Retinal pigment epithelial cell (primary cell): ENCODE data around the gene RAF1.

Experiments
- DNase-seq: peaks from one replicate; pipeline ENCODE4 v3.0.0-alpha.2; 2010; ENCODE audit warnings: low read depth
- H3K4me3 ChIP-seq: 2 replicates; pipeline ENCODE4 v1.5.1; 2011; ENCODE audit warnings: mild to moderate bottlenecking, low read length, control low read depth, moderate library complexity
- TF ChIP-seq, protein P1 (sequence below): conservative IDR thresholded peaks from 2 replicates; pipeline ENCODE4 v1.5.1; 2011; ENCODE audit warnings: low read depth, low read length, control low read depth, inconsistent platforms

Gene RAF1

DNA sequence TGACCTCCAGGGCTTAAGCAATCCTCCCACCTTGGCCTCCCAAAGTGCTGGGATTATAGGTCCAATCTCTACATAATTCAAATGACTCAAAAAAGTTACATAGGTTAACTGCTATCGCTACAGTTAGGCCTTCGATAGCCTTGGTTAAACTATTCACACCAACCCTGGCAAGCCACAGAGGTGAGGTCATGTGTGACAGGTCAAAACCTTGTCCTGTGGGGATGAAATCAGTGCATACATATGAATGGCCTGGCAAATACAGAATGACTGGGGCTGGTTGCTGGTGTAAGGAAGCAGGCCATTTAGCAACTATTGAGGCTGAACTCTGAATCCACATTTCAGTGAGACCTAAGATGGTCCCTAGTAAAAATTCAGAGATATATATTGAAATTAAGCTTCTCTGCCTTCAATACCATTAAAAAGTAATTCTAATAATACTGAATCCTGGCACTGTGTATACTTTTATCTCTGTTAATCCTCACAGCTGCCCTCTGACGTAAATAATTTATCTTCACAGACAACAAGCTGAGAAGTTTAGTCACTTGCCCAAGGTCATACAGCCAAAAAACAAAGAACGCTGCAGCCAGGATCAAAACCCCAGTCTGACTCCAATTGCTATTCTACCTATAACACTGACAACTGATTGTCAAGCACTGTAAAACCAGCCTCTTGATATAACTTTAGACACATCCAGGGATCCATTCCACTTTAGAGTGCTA lies 71.8 kb downstream of the RAF1 start:
- no peak for DNase-seq
- H3K4me3 ChIP-seq: no peak overlapping the region
- TF ChIP-seq, protein P1, sequence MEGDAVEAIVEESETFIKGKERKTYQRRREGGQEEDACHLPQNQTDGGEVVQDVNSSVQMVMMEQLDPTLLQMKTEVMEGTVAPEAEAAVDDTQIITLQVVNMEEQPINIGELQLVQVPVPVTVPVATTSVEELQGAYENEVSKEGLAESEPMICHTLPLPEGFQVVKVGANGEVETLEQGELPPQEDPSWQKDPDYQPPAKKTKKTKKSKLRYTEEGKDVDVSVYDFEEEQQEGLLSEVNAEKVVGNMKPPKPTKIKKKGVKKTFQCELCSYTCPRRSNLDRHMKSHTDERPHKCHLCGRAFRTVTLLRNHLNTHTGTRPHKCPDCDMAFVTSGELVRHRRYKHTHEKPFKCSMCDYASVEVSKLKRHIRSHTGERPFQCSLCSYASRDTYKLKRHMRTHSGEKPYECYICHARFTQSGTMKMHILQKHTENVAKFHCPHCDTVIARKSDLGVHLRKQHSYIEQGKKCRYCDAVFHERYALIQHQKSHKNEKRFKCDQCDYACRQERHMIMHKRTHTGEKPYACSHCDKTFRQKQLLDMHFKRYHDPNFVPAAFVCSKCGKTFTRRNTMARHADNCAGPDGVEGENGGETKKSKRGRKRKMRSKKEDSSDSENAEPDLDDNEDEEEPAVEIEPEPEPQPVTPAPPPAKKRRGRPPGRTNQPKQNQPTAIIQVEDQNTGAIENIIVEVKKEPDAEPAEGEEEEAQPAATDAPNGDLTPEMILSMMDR: no peak

DNA sequence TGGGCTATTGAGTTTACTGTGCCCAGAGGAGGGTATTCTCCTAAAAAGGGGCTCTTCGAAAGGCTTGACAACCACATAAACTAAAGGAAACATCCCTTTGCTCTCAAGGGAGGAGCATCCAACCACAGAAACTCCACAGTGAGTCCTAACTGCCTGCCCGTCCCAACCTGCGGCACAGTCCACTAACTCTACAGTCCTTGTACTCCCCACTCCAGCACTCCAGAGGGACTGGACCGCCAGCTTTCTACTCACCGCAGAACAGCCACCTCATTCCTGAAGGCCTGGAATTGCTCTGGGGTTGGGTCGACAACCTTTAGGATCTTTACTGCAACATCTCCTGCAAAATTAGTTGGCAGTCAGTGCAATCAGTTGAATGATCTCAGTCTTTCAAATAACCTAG lies 72.5 kb downstream of the RAF1 start:
- no peak overlapping the region for H3K4me3 ChIP-seq
- TF ChIP-seq, protein P1: no peak

DNA sequence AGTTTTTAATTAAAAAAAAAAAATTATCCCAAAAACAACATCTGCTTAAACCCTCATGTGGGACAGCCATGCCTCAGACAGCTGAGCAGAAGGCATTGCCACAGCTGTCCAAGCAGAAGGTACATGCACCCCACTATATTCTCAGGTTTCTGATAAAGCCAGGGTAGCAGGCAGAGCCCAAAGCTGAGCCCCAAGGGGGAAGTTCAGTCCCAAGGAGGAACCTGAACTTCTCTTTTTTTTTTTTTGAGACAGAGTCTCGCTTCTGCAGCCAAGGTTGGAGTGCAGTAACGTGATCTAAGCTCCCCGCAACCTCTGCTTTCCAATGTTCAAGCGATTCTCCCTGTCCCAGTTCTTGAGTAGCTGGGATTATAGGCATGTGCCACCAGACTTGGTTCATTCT lies 73.8 kb downstream of the RAF1 start:
- TF ChIP-seq, protein P1: no peak
- no peak overlapping the region for H3K4me3 ChIP-seq
- DNase-seq: no peak

More for the DNA sequence above, 72.5 kb downstream of the RAF1 start:
- no peak for DNase-seq

DNA sequence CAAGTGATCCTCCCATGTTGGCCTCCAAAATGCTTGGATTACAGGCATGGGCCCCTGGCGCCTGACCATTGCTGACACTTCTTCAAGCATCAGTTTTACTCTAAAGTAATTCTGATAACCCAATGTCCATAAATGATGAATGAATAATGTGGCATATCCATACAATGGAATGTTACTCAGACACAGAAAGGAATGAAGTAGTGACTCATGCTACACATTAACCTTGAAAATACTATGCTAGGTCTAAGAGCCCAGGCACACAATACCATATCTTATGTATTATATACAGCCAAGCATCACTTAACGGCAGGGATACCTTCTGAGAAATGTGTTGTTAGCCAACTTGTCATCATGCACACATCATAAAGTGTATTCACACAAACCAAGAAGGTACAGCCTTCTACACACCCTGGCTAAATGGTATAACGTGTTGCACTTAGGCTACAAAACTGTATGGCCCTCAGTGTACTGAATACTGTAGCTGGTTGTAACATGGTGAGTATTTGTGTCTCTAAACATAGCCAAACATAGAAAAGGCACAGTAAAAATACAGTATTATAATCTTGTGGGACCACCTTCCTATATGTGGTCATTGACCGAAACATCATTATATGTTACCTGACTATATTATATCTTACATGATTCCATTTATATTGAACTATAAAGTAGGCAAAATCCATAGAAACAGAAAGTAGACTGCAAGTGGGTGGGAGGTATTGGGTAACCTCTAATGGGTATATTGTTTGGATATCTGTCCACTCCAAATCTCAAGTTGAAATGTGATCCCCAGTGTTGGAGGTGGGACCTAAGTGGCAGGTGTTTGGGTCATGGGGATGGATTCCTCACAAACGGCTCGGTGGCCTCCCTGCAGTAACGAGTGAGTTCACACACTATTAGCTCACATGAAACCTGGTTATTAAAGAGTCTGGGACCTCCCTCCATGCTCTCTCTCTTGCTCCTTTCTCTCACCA lies 75.6 kb downstream of the RAF1 start:
- TF ChIP-seq, protein P1: no peak
- no peak for DNase-seq
- no peak overlapping the region for H3K4me3 ChIP-seq

DNA sequence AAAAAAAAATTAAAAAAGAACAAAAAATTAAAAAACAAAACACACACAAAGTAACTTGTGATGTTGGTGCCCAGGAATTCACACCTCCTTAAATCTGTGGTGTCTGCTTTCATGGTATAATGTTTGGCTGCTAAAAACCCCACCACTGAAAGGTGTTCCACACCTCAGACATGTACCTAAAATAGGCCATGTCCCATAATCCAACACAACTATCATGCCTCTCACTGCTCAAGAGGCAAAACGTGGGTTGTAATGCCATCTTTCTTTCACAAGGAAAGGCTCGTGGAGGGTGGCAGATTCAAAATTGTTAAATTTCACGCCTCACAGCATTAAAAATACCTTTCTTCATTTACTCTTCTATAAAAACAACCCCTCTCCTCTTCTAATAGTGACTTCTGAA lies 77.5 kb downstream of the RAF1 start:
- TF ChIP-seq, protein P1: no peak
- no peak overlapping the region for H3K4me3 ChIP-seq
- no peak for DNase-seq

DNA sequence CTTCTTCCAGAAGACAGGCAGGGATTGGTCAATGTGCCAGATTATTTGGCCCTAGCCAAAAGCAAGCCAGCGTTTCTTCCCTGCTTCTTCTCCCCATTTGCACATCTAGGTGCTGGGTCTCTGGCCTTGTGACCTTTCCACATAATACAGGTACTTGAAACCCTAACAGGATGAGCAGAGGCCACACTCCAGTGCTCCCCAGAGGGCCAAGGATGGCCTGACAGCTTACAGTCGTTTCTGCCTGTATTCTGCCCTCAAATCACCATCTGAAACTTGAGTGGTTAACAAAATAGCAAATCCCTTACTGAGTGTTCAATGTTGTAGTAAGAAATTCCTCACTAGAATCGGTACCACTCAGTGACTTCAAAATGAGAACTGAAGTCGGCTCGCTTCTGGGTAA lies 77.9 kb downstream of the RAF1 start:
- TF ChIP-seq, protein P1: no peak
- no peak overlapping the region for H3K4me3 ChIP-seq
- DNase-seq: no peak
